ENCODE results near the gene PLEKHN1.
"Not testable (repeated sequence)": the region's sequence is repeated elsewhere in the genome, so short reads cannot be mapped to it uniquely, and the experiment has no call there.

The PLEKHN1 gene

DNA sequence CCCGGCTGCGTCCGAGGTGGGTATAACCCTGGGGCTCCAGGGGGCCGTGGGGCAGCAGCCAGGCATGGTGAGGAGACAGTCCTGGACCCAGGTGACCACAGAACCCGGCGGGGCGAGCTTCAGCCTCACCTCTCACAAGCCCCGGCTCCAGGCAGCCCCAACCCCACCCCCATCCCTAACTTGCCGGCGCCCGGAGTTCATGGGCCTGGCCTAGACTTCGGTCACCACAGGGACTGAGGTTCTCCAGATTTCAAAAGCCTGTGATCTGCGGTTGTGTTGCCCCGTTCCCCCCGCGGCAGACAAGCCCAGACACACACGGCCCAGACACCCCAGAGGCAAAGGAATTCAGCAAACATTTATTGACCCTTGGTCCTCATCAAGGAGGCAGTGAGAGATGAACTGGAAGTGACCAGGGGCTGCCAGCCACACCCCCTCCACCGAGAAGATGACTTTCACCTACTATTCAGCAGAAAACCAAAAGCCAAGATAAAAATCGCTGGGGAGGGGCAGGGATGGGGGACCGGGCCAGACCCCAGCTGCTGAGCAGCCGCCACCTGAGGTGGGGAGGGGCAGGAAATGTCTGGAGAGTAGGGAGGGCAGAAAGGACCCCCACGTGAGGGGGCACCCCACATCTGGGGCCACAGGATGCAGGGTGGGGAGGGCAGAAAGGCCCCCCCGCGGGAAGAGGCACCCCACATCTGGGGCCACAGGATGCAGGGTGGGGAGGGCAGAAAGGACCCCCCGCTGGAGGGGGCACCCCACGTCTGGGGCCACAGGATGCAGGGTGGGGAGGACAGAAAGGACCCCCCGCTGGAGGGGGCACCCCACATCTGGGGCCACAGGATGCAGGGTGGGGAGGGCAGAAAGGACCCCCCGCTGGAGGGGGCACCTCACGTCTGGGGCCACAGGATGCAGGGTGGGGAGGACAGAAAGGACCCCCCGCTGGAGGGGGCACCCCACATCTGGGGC, 29.7 kb downstream of the PLEKHN1 start:
- DNase-seq (ENCODE audit: low spot score) = no peak

DNA sequence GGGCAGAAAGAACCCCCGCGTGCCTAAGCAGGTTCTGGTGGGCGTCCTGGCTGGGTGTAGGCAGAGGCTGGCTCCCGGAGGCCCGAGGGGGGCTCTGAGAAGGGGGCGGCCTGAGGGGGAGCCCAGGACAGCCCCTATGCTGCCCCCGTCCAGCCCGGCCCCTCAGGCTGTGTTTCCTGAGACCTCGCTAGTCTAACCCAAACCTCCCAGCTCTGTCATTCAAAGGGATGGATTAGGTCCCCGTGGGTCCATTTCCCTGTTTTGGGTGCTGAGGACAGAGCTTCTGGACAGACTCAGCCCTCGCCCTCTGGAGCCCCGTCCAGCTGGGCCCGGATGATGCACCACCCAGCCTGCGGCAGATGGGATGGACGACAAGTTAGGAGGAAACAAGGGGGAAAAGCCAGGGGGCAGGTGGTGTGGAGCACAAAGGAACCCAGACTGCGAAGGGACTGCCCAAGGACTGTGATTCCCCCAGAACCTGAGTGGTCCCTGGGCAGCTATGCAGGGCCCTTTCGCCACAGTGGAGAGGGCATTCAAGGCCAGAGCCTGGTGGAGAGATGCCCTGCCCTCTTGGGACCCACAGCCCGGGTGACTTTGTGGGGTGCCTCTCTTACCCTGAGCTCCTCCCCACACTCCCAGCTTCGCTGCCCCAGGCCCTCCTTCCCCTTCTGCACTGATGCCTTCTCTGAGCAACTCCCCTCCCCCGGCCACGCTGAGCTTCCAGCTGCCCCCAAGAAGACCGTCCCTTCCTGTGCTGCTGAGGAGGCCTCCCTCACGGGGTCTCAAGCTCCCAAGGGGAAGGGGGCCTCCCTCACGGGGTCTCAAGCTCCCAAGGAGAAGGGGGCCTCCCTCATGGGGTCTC, 30.8 kb downstream of the PLEKHN1 start:
- no peak for DNase-seq (ENCODE audit: low spot score)

GRCh38 chr1:997713-997992, 31.4 kb downstream of the PLEKHN1 start:
- DNase-seq (ENCODE audit: low spot score) = no peak

DNA sequence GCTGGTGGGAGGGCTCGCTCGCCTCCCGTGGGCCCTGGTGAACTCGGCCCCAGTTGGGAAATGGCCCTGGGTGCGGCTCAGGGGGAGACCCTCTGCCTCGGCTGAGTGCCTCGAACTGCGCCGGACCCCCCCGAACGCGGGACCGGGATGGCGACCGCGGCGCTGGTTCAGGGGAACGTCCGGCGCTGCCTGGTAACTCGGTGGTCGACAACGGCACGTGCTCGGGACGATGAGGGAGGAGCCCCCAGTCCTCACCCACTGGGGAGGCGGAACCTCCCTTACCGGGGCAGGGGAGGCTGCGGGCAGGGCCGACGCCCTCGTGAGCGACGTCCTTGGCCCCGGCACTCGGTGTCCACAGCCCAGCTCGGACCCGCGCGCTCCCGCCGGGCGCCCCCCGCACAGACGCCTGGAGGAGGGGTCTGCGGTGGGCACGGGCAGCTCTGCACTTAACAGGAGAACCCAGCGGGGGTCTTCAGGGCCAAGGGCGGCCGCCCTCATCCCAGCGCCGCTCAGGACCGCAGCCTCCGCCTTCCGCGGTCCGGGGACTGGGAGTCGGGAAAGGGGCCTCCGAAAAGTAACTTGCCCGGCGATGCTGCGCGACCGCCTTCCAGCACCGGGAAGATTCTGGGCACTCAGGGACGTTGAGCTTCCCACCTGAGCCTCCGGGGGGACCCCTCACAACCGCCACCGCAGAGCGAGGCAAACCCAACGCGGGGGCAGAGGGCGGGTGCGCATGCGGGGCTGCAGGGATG, 31.9 kb downstream of the PLEKHN1 start:
- DNase-seq (ENCODE audit: low spot score) = no peak

- no peak for DNase-seq (ENCODE audit: low spot score)
Measured at GRCh38 chr1:998745-998994, 32.4 kb downstream of the PLEKHN1 start.

GRCh38 chr1:998995-999724, 32.9 kb downstream of the PLEKHN1 start:
- peak; percentile 52 for DNase-seq (ENCODE audit: low spot score)

DNA sequence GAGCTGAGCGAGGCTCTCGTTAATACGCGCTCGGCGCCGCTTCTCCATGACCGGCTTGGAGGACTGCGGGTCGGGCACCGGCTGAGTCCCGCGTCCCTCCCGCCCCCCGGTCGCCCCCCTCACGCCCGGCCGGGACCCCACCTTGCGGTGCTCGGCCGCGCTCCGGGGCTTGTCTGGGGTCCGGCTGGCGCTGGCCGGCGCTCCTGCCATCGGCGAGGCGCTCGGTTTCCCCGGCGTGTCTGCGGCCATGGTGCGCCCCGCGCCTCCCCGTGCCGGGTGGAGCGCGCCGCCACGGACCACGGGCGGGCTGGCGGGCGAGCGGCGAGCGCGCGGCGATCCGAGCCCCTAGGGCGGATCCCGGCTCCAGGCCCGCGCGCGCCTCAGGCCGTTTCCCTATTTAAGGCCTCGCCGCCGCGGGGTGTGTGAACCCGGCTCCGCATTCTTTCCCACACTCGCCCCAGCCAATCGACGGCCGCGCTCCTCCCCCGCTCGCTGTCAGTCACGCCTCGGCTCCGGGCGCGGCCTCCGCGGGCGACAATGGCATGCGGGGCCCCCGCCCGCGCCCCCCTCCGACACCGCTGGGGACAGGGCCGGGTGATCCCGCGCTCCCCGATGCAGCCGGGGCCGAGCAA, 33.6 kb downstream of the PLEKHN1 start, which contains the start of gene HES4:
Gene HES4 (minus strand): TSS at position 373 of the 632 bp plus-strand sequence. CDS start 124 bp downstream, at position 249.
- peak; percentile 92 for DNase-seq (ENCODE audit: low spot score)

DNA sequence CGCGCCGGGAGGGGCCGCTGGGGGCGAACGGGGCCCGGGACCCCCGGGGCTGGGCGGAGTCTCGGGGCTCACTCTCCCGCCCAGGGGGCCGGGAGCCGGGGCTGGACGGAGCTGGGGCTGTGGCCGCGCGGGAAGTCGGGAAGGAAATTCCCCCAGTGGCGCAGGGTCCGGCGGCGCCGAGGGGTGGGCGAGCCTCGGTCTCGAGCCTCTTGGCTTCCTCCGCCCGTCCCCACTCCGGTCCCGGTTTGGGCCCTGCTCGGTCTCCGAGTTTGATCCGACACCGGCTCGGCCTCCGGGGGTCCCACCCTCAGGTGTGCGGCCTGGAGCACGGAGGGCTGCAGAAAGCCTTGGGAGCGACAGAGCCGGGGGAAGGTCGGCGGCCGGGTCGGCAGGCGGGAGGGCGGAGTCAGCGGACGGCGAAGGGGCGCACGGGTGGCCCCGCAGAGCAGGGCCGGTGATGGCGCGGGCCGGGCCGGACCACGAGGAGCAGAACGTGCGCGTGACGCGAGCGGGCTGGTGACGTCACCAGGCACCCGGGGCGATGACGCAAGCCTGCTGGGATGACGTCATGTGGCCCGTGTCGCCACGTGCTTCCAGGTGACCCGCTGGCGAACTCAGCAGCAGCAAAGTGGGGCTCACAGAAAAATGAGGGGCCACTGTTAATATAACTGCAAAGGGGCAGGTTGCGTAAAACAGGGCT, 34.2 kb downstream of the PLEKHN1 start:
- peak; percentile 93 for DNase-seq (ENCODE audit: low spot score)

GRCh38 chr1:1001057-1001783, 34.9 kb downstream of the PLEKHN1 start:
- DNase-seq (ENCODE audit: low spot score) = peak; percentile 54

GRCh38 chr1:1003618-1004419, 37.5 kb downstream of the PLEKHN1 start:
- DNase-seq (ENCODE audit: low spot score) = no peak

DNA sequence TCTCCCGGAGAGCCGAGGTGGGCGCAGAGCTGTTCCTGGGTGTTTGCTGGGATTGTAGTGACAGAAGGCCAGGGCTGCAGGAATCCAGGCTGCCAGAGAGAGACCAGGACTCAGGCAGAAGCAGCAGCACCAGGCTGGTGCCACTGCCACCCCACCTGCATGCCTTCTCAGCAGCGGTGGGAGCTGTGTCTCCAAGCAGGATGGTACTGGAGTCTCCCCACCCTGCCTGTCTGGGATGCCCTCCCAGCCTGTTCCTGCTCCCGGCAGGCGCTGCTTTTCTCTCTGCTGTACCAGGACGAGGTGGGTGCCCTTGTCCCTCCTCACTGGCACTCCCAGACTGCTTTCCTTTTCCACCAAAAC, 38.1 kb downstream of the PLEKHN1 start:
- no peak for DNase-seq (ENCODE audit: low spot score)

DNA sequence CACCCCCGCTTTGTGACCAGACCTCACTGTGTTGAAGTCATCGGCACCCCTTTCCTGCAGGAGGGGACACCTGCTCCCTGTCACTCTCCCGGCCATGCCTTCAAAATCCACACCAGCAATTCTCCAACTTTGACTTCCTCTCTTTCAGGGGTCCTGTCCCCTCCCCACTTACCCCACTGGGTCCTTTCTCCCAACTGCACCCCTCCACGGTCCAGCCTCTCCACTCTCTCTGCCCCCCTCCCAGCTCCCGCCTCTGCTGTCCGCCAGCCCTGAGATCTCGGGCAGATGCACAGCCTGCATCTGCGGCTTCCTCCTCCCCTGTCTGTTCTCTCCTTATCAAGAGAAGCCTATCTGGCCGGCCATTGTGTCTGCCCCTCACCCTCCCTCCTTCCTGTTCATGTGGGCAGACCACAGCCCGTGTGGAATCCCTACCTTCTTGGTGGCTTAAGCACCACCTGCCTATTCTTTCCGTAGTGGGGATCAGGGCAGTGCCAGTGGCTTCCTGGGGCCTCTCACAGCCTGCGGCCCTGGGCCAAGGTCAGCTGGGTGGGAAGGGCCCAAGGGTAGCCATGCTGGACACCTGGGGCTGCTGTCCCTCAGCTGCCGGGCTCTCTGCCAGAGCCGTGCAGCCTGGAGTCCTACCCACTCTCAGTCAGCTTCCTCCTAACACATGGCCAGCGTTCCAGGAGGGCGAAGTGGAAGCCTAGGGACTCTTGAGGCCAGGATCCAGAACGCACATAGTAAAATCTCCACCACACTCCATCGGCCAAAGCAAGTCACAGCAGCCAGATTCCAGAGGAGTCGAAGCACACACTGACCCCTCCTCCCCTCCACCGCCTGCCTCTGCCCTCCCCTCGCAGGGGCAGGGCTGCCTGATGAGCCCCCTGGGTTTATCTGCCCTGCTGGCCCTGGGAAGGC, 38.8 kb downstream of the PLEKHN1 start:
- no peak for DNase-seq (ENCODE audit: low spot score)

DNA sequence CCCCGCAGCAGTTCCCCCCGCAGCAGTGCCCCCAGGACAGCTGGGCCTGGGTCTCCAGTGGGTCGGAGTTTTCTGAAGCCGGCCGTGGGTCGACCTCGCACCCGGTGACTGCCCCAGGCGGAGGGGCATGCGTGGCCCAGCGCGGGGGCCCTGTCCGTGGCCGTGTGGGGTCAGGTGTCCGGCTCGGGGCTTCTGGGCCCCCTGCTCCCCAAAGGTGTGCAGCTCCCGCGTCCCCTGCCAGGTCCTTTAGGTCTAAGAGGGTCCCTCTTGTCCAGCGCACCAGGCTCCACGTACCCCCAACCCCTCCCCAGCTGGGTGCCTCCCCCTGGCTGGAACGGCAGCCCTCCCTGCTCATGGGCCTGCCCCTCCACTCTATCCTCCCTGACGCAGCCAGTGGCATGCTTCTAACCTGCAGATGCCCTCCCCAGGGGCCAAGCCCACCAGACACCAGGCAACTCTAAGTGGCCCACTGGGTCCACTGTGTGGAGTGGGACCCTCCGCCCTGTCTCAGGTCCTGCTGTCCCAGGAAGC, 39.6 kb downstream of the PLEKHN1 start:
- no peak for DNase-seq (ENCODE audit: low spot score)

DNA sequence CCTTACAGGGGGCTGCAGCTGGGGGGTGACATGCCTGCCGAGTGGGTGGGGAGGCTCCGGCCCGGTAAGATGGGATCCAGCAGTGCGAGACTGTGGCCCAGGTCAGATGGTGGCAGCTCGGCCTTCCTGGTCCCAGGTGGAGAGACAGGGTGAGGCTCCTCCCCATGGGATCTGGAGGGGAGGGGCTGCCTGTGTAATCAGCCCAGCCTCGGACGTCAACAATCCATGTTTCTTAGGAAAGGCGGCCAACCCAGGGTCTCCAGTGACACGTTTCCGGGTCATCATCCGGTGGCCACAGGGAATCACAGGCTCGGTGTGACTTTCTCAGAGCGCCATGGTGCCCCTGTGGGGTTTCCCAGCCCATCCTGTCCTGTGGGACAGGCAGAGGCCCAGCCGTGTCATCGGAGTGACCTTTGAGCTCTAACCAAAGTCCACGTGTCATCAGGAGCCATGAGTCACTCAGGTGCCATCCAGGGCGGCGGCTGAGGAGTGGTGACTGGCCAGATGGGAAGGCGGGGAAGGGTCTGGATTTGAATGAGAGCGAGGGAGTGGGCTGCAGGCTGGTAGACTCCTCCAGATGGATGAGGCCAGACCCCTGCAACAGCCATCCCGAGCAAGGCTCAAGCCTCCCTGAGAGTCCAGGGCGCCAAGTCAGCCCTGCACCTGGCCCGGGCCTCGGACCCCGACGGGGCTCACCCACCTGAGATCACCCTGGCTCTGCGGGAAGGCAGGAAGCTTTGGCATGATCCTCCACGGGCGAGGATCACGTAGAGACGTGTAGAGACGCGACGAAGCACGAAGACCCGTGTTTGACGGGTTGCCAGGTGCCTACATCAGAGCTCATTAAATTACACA, 40.2 kb downstream of the PLEKHN1 start:
- peak; percentile 42 for DNase-seq (ENCODE audit: low spot score)

- not testable (repeated sequence) for DNase-seq (ENCODE audit: low spot score)
Measured at GRCh38 chr1:1010131-1010530, 43.8 kb downstream of the PLEKHN1 start.

- no peak for DNase-seq (ENCODE audit: low spot score)
Measured at GRCh38 chr1:1011396-1011949, 45.2 kb downstream of the PLEKHN1 start.

DNA sequence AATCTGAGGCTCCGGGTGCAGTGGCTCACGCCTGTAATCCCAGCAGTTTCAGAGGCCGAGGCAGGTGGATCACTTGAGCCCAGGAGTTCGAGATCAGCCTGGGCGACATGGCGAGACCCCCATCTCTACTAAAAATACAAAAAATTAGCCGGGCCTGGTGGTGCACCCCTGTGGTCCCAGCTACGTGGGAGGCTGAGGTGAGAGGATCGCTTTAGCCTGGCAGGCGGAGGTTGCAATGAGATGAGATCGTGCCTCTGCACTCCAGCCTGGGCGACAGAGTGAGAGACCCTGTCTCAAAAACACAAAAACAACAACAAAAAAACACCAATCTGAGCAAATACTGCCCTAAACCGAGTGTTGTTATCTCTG, 46.4 kb downstream of the PLEKHN1 start:
- DNase-seq (ENCODE audit: low spot score) = not testable (repeated sequence)

All from RKO (cell line).